ENCODE data around the gene AFDN.

Gene AFDN

GRCh38 chr6:167817016-167817415 is 9.7 kb upstream of the AFDN start:
- TF ChIP-seq CTCF (IDR thresholded peaks at IDR 0.05; ENCODE audit: low read length) (no peak), EZH2 (optimal IDR thresholded peaks at IDR 0.05; ENCODE audit: low read depth, low read length) (no peak), EZH2phosphoT487 (IDR thresholded peaks at IDR 0.05; ENCODE audit: low read length) (no peak)
- no peaks in the 10 kb centered on the region for H3K36me3 ChIP-seq (replicated peaks; ENCODE audit: insufficient read depth, low read length)
- no peak overlapping the region for H3K27ac ChIP-seq (ENCODE audit: low read length)
- no peaks in the 10 kb centered on the region for H3K79me2 ChIP-seq (ENCODE audit: low read length)
- no peaks in the 10 kb centered on the region for H3K27me3 ChIP-seq (replicated peaks; ENCODE audit: insufficient read depth, low read length)
- H3K9me2 ChIP-seq (replicated peaks; ENCODE audit: insufficient read depth, low read length) = no peaks in the 10 kb centered on the region
- H4K20me1 ChIP-seq (ENCODE audit: insufficient read depth, low read length) = no peaks in the 10 kb centered on the region
- no peaks in the 10 kb centered on the region for H3K9me3 ChIP-seq (replicated peaks; ENCODE audit: insufficient read depth, low read length)
- no peak overlapping the region for H2AFZ ChIP-seq (ENCODE audit: low read length)
- DNase-seq = no peak
- H3K9ac ChIP-seq (ENCODE audit: low read length) = no peak overlapping the region
- no peaks in the 10 kb centered on the region for H3F3A ChIP-seq (ENCODE audit: insufficient read depth, low read length)
- H3K4me1 ChIP-seq (ENCODE audit: low read length) = no peaks in the 10 kb centered on the region
- no peak overlapping the region for H3K4me3 ChIP-seq (ENCODE audit: low read length)
- no peak overlapping the region for H3K4me2 ChIP-seq (ENCODE audit: low read depth, low read length)

- no peaks in the 10 kb centered on the region for H3K9me3 ChIP-seq (replicated peaks; ENCODE audit: insufficient read depth, low read length)
- H3K4me1 ChIP-seq (ENCODE audit: low read length) = no peaks in the 10 kb centered on the region
- no peak overlapping the region for H2AFZ ChIP-seq (ENCODE audit: low read length)
- no peak overlapping the region for H3K9ac ChIP-seq (ENCODE audit: low read length)
- H3K27ac ChIP-seq (ENCODE audit: low read length) = no peak overlapping the region
- no peaks in the 10 kb centered on the region for H3K36me3 ChIP-seq (replicated peaks; ENCODE audit: insufficient read depth, low read length)
- H3K27me3 ChIP-seq (replicated peaks; ENCODE audit: insufficient read depth, low read length) = no peaks in the 10 kb centered on the region
- no peak for DNase-seq
- H3K4me3 ChIP-seq (ENCODE audit: low read length) = no peak overlapping the region
- no peak overlapping the region for H3K4me2 ChIP-seq (ENCODE audit: low read depth, low read length)
- H4K20me1 ChIP-seq (ENCODE audit: insufficient read depth, low read length) = no peaks in the 10 kb centered on the region
- no peaks in the 10 kb centered on the region for H3K79me2 ChIP-seq (ENCODE audit: low read length)
- no peaks in the 10 kb centered on the region for H3K9me2 ChIP-seq (replicated peaks; ENCODE audit: insufficient read depth, low read length)
- H3F3A ChIP-seq (ENCODE audit: insufficient read depth, low read length) = no peaks in the 10 kb centered on the region
- TF ChIP-seq EZH2phosphoT487 (IDR thresholded peaks at IDR 0.05; ENCODE audit: low read length) (no peak), EZH2 (optimal IDR thresholded peaks at IDR 0.05; ENCODE audit: low read depth, low read length) (no peak), CTCF (IDR thresholded peaks at IDR 0.05; ENCODE audit: low read length) (no peak)
These were observed 9.0 kb upstream of the AFDN start for GRCh38 chr6:167817729-167818128.

- Histone ChIP-seq H3K36me3 (replicated peaks; ENCODE audit: insufficient read depth, low read length) (no peaks in the 10 kb centered on the region), H3K9me2 (replicated peaks; ENCODE audit: insufficient read depth, low read length) (no peaks in the 10 kb centered on the region), H3K9me3 (replicated peaks; ENCODE audit: insufficient read depth, low read length) (no peaks in the 10 kb centered on the region), H3K4me2 (ENCODE audit: low read depth, low read length) (no peak overlapping the region), H3K9ac (ENCODE audit: low read length) (no peak overlapping the region), H4K20me1 (ENCODE audit: insufficient read depth, low read length) (no peaks in the 10 kb centered on the region), H3K4me1 (ENCODE audit: low read length) (no peaks in the 10 kb centered on the region), H3F3A (ENCODE audit: insufficient read depth, low read length) (no peaks in the 10 kb centered on the region), H2AFZ (ENCODE audit: low read length) (no peak overlapping the region), H3K27ac (ENCODE audit: low read length) (no peak overlapping the region), H3K79me2 (ENCODE audit: low read length) (no peaks in the 10 kb centered on the region), H3K4me3 (ENCODE audit: low read length) (no peak overlapping the region), H3K27me3 (replicated peaks; ENCODE audit: insufficient read depth, low read length) (no peaks in the 10 kb centered on the region)
- TF ChIP-seq CTCF (IDR thresholded peaks at IDR 0.05; ENCODE audit: low read length) (no peak), EZH2 (optimal IDR thresholded peaks at IDR 0.05; ENCODE audit: low read depth, low read length) (no peak), EZH2phosphoT487 (IDR thresholded peaks at IDR 0.05; ENCODE audit: low read length) (no peak)
- DNase-seq = no peak
These were observed 7.1 kb upstream of the AFDN start for GRCh38 chr6:167819576-167819975.

Data from MM.1S (cell line).